ENCODE measurements around the gene E2F2.

Gene E2F2

GRCh38 chr1:23557471-23558124 is 26.6 kb upstream of the E2F2 start:
- TF ChIP-seq, protein P1, sequence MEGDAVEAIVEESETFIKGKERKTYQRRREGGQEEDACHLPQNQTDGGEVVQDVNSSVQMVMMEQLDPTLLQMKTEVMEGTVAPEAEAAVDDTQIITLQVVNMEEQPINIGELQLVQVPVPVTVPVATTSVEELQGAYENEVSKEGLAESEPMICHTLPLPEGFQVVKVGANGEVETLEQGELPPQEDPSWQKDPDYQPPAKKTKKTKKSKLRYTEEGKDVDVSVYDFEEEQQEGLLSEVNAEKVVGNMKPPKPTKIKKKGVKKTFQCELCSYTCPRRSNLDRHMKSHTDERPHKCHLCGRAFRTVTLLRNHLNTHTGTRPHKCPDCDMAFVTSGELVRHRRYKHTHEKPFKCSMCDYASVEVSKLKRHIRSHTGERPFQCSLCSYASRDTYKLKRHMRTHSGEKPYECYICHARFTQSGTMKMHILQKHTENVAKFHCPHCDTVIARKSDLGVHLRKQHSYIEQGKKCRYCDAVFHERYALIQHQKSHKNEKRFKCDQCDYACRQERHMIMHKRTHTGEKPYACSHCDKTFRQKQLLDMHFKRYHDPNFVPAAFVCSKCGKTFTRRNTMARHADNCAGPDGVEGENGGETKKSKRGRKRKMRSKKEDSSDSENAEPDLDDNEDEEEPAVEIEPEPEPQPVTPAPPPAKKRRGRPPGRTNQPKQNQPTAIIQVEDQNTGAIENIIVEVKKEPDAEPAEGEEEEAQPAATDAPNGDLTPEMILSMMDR (IDR thresholded peaks at IDR 0.05): no peak
- Histone ChIP-seq H3K27ac (peak overlapping the region; percentile 84), H3K9me3 (ENCODE audit: control insufficient read depth, low read length) (no peaks in the 10 kb centered on the region), H3K4me3 (ENCODE audit: low read depth, low read length) (peak overlapping the region; percentile 62), H3K27me3 (ENCODE audit: control insufficient read depth, insufficient read depth, low read length) (no peaks in the 10 kb centered on the region), H3K36me3 (ENCODE audit: control insufficient read depth, insufficient read depth, low read length) (no peaks in the 10 kb centered on the region), H3K9ac (no peak overlapping the region), H3K79me2 (no peaks in the 10 kb centered on the region), H2AFZ (no peak overlapping the region), H3K4me1 (peaks cover 6% of the 10 kb centered on the region), H3K4me2 (ENCODE audit: low read length) (peak overlapping the region; percentile 25)

- Histone ChIP-seq H3K4me1 (peaks cover 6% of the 10 kb centered on the region), H3K9me3 (ENCODE audit: control insufficient read depth, low read length) (no peaks in the 10 kb centered on the region), H3K4me2 (ENCODE audit: low read length) (peak overlapping the region; percentile 25), H3K27ac (peak overlapping the region; percentile 84), H3K9ac (no peak overlapping the region), H3K4me3 (ENCODE audit: low read depth, low read length) (peak overlapping the region; percentile 62), H3K79me2 (no peaks in the 10 kb centered on the region), H3K27me3 (ENCODE audit: control insufficient read depth, insufficient read depth, low read length) (no peaks in the 10 kb centered on the region), H2AFZ (no peak overlapping the region), H3K36me3 (ENCODE audit: control insufficient read depth, insufficient read depth, low read length) (no peaks in the 10 kb centered on the region)
- TF ChIP-seq, protein P1 (IDR thresholded peaks at IDR 0.05): no peak
Measured at GRCh38 chr1:23556635-23557470, 25.8 kb upstream of the E2F2 start.

GRCh38 chr1:23555986-23556634 is 25.1 kb upstream of the E2F2 start:
- no peaks in the 10 kb centered on the region for H3K36me3 ChIP-seq (ENCODE audit: control insufficient read depth, insufficient read depth, low read length)
- TF ChIP-seq, protein P1 (IDR thresholded peaks at IDR 0.05): no peak
- H3K79me2 ChIP-seq: no peaks in the 10 kb centered on the region
- H3K9me3 ChIP-seq (ENCODE audit: control insufficient read depth, low read length): no peaks in the 10 kb centered on the region
- H3K4me3 ChIP-seq (ENCODE audit: low read depth, low read length): no peak overlapping the region
- no peak overlapping the region for H3K9ac ChIP-seq
- H3K4me2 ChIP-seq (ENCODE audit: low read length): peak overlapping the region; percentile 20
- no peak overlapping the region for H2AFZ ChIP-seq
- no peaks in the 10 kb centered on the region for H3K27me3 ChIP-seq (ENCODE audit: control insufficient read depth, insufficient read depth, low read length)
- peaks cover 6% of the 10 kb centered on the region for H3K4me1 ChIP-seq
- H3K27ac ChIP-seq: peak overlapping the region; percentile 84

GRCh38 chr1:23555270-23555985 is 24.4 kb upstream of the E2F2 start:
- no peaks in the 10 kb centered on the region for H3K9me3 ChIP-seq (ENCODE audit: control insufficient read depth, low read length)
- peak overlapping the region; percentile 84 for H3K27ac ChIP-seq
- TF ChIP-seq, protein P1 (IDR thresholded peaks at IDR 0.05): no peak
- H3K36me3 ChIP-seq (ENCODE audit: control insufficient read depth, insufficient read depth, low read length): no peaks in the 10 kb centered on the region
- H3K4me1 ChIP-seq: peaks cover 6% of the 10 kb centered on the region
- no peaks in the 10 kb centered on the region for H3K79me2 ChIP-seq
- peak overlapping the region; percentile 70 for H3K4me2 ChIP-seq (ENCODE audit: low read length)
- peak overlapping the region; percentile 45 for H3K4me3 ChIP-seq (ENCODE audit: low read depth, low read length)
- no peaks in the 10 kb centered on the region for H3K27me3 ChIP-seq (ENCODE audit: control insufficient read depth, insufficient read depth, low read length)
- no peak overlapping the region for H3K9ac ChIP-seq
- H2AFZ ChIP-seq: peak overlapping the region; percentile 68
